ENCODE measurements around the gene IQGAP2.
A peak's percentile ranks its signal among the peaks of the same experiment; 100 is the strongest.
"Not testable (repeated sequence)": the region's sequence is repeated elsewhere in the genome, so short reads cannot be mapped to it uniquely, and the experiment has no call there.

The IQGAP2 gene

DNA sequence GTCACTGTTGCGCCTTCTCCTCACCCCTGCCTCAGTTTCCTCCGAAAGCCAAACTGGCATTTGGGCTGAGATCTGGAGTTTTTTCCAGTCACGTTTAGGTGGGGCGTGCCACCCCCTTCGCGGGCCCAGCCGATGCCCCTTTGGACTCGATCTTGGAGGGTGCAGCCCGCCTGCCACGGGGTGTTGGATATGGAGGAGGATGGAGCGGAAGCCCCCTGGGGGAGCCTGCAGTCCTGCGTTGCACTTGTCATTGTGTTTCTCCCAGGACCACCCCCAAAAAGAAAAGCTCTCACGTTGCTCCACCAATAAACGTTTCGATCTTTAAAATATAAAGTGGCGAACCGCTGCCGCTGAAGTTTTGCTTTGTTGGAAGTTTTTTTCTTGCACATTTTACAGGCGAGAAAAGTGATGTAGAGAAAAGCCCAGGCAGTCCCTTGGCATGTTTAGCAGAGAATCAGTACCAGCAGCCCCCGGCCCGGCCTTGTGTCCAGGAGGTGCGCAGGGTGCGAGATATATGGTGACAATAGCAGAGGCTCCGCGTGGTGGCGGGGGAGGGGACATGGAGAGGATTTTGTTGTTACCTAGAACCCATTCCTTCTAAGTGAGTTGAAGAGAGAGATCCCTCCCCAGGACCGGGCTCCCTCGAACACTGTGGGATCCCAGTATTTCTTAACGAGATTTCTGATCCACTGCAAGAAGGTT lies 313.5 kb downstream of the IQGAP2 start:
- no peak for DNase-seq (ENCODE audit: low read depth)

DNA sequence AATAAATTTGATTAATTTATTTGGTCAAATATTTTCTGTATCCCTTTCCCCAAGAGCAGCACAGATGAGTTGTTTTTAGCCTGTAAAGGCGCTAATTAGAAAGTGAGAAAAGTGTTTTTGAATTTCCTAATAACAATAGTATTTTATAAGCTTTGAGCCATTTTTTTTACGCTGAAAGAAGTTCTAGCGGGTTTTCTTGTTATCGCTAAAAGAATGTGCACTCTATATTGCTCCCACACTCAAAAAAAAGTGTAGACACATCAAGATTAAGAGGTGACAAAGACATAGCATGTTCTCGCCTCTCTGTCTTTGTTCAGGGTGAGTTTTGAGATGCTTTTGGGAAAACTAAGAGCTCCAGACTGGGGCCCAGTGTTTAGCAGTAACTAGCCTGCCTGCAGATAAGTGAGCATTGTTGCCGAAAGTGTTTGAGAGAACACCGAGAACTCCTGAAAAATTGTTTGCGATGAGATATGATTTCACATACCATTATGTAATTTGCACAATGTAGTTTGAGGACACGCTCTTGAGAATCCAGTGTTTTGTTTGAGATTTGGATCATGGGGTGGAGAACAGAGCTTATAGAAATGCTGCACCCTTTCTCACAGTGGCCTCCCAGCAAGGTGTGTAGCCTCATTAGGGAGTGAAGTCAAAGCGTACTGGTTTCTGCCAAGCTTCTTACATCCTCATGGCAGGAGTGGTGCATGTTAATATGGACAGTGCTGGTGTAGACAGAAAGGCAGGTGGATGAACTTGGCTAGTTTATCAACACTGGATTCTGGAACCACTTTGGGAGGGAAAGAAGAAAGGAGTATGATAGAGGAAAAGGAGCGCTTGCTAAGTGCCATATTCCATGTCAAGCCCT lies 314.4 kb downstream of the IQGAP2 start:
- no peak for DNase-seq (ENCODE audit: low read depth)

DNA sequence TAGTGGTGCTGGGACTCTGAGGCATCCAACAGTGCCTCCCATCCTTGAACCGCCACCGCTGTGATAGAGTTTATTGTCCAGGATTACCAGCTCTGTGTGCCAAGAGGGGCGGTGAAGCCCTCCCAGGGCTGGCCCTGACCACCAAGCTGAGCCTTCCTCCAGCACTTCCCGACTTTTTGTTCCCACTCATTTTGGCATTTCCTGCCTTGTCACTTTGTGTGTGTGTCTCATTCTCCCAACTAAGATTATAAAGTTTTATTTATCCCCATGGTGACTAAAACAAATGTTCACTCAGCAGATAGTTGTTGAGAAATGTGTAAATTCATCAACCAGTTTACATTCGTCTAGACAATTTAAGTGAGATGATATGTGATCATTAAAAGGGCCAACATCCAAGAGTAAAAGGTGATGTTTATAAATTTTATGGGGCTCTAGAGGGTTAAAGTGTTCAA lies 315.3 kb downstream of the IQGAP2 start:
- peak; percentile 78 for DNase-seq (ENCODE audit: low read depth)

DNA sequence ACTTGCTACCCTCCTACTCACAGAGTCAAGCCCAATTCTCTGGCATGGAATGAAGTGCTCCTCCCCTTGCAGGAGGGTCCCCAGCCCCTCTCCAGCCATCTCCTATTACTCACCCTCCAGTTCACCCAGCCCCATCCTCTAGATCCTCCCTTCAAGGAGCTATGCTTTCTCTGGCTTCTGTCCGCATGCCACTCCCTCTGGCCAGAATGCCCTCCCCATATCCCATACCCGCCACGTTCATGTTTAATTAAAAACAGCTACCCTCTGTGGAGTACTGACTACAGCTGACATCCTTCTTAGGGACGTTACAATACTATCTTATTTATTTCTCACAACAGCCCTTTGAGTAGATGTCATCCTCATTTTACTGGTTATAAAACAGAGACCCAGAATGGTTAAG lies 315.8 kb downstream of the IQGAP2 start:
- no peak for DNase-seq (ENCODE audit: low read depth)

DNA sequence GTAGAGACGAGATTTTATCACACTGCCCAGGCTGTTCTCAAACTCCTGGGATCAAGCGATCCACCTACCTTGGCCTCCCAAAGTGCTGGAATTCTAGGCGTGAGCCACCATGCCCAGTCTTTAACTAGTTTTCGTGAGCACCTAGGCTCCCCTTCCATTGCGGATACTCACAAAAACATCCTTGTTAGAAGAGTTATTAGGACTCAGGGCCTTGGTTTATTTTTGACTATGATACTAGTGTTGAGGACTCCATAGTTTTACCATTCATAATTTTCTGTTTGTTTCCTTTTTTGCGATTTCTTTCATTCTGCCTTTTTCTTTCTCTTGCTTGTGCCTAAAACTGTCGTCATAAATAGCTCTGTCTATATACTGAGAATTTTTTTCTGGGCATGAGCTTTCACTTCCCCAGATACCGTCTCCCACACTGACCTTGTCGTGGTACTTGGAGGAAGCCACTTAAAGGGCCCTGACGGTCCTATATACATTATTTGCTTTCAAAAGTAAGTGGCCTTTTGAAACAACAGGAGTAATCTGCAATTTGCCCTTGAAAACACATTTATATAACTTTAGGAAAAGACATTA lies 318.0 kb downstream of the IQGAP2 start:
- no peak for DNase-seq (ENCODE audit: low read depth)

DNA sequence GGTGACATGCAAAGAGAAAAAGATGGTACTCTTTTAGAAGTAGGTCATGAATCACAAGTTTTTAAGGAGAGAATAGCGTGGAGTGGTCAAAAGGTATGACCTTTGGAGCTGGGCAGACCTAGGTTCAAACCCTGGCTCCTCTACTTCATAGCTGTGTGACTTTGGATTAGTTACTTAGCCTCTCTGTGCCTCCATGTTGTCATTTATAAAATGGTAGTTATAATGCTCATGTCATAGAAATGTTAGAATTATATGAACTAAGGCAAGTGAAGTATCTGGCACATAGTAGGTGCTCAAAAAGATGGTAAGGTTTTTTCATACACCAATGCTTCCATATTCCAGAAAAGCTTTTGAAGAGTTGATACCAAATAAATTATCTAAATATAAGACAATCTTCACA lies 320.2 kb downstream of the IQGAP2 start:
- DNase-seq (ENCODE audit: low read depth), result no peak

DNA sequence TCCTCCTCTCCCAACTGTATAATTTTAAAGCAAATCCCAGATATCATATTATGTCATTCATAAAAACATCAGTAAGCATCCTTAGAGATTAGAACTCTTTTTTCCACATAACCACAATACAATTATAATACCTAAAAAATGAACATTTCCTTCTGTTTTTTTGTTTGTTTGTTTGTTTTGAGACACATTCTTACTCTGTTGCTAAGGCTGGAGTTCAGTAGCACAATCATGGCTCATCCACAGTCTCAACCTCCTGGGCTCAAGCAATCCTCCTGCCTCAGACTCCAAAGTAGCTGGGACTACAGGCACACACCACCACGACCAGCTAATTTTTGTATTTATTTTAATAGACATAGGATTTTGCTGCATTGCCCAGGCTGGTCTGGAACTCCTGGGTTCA lies 320.8 kb downstream of the IQGAP2 start:
- no peak for DNase-seq (ENCODE audit: low read depth)

DNA sequence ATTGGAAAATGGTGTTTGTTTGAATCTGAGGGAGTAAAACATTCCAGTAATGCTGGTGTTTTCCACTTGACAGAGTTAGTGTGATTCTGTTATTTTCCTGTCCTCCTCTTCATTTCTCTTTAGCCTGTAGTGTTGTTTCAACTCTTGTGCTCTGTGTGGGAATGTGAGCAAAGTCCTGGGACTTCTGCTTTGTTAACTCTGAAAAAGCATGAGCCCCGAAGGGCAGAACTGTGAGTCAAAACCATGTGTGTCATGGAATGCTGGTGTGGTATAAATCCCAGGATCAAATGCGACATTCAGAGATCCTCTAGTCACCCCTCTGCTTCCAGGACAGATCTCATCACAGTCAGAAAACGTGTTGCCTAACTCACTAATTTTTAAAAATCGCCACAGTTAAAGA lies 321.8 kb downstream of the IQGAP2 start:
- peak; percentile 91 for DNase-seq (ENCODE audit: low read depth)

DNA sequence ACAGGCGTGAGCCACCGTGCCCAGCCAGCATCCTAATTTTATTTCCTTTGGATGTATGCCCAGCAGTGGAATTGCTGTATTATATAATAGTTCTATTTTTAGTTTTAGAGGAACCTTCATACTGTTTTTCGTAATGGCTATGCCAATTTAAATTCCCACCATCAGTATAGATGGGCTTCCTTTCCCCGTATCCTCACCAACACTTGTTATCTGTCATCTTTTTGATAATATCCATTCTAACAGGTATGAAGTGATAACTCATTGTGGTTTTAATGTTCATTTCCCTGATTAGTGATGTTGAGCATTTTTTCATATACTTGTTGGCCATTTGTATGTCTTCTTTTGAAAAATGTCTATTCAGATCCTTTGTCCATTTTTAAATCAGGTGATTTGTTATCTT lies 325.9 kb downstream of the IQGAP2 start:
- DNase-seq (ENCODE audit: low read depth), result no peak

DNA sequence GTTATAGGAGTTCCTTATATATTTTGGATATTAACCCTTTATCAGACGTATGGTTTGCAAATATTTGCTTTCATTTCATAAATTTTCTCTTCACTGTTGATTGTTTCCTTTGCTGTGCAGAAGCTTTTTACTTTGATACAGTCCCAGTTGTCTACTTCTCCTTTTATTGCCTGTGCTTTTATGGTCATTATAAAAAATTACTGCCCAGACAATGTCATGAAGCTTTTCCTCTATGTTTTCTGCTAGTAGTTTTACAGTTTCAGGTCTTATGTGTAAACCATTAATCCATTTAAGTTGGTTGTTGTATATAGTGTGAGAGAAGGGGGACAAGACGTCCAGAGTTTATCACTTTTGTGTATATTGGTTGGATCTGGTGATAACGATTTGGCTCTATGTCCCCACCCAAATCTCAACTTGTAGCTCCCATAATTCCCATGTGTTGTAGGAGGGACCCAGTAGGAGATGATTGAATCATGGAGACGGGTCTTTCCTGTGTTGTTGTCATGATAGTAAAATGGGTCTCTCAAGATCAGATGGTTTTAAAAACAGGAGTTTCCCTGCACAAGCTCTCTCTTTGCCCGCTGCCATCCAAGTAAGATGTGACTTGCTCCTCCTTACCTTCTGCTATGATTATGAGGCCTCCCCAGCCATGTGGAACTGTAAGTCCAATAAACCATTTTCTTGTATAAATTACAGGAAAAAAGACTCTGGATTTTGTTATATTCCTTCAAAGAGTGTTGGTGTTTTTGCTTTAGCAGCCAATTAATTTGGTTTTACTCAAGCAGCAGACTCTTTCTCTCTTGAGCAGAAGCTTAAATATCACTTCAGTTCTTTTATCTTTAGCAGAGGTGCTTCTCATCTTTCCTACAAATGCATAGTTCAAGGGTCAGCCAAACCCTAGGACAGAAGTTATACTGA lies 326.5 kb downstream of the IQGAP2 start:
- no peak for DNase-seq (ENCODE audit: low read depth)

DNA sequence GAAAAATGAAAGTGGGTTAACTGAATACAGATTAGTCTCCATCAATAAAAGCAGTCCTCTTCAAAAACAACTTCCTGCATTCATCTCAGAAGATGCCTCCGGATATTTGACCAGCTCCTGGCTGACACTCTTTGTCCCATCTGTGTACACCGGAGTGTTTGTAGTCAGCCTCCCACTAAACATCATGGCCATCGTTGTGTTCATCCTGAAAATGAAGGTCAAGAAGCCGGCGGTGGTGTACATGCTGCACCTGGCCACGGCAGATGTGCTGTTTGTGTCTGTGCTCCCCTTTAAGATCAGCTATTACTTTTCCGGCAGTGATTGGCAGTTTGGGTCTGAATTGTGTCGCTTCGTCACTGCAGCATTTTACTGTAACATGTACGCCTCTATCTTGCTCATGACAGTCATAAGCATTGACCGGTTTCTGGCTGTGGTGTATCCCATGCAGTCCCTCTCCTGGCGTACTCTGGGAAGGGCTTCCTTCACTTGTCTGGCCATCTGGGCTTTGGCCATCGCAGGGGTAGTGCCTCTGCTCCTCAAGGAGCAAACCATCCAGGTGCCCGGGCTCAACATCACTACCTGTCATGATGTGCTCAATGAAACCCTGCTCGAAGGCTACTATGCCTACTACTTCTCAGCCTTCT lies 329.4 kb downstream of the IQGAP2 start:
- no peak for DNase-seq (ENCODE audit: low read depth)

DNA sequence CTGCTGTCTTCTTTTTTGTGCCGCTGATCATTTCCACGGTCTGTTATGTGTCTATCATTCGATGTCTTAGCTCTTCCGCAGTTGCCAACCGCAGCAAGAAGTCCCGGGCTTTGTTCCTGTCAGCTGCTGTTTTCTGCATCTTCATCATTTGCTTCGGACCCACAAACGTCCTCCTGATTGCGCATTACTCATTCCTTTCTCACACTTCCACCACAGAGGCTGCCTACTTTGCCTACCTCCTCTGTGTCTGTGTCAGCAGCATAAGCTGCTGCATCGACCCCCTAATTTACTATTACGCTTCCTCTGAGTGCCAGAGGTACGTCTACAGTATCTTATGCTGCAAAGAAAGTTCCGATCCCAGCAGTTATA lies 329.9 kb downstream of the IQGAP2 start:
- no peak for DNase-seq (ENCODE audit: low read depth)

DNA sequence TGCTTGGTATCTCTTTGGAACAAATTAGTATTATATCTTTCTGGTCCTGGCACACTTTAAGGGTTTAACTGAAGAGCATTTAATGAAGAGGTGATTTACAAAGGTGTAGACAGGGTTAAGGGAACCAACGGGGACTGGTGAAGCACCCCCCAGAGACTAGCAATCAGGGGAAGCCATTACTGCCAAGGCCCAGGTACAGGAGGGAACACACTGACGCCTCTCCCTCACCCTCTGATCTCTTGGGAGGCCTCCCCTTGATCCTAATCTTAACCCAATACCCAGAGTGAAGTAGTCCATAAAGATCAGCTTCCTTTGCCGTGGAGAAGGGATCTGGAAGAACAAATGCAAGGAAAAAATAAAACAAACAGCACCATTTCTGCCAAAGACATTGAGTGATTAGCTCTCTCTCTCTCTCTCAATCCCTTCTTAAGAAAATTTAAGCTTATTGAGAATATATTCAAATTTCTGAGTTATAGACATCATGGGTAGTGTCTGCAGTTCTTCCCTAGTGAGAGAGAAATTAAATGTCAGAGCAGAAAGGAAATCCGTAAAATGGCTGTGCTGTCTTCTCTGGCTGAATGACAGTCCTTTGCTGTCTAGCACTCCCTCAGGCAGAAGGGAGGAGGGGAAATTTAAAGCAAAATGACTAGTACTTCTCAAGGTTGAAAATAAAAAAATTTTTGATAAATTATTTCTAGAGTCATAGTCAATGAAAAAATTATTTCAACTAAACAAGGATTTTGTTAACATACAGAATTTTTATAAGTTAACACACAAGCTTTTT lies 332.9 kb downstream of the IQGAP2 start:
- DNase-seq (ENCODE audit: low read depth), result no peak

DNA sequence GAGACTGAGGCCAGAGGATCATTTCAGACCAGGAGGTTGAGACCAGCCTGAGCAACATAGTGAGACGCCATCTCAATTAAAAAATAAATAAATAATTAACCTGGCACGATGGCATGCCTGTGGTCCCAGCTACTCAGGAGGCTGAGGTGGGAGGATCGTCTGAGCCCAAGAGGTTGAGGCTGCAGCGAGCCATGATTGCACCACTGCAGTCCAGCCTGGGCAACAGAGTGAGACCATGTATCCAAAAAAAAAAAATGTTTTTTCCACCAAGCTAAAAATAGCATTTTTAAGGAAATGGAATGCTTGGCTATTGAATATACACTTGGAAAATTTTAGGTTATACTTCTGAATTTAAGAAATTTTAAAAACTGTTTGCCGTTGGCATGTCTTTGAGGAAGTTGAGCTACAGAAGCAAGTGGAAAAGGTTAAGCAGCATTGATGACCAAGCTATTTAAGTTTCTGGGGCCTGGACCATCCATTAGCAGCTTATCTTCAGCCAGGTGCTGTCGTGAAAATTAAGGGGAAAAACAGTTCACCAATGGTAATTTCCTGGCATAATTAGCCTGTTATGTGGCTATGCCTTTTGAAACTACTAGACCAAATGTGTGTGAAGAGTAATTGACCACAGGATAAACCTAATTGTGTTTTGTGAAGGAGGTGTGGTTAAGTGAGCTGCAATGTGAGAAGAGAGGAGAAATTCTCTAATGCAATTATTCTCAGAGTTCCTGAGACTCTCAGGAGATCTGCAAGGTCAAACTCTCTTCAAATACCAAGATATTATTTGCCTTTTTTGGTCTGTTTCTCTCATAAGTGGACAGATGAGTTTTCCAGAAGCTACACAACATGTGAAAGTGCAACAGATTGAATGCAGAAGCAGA lies 333.8 kb downstream of the IQGAP2 start:
- no peak for DNase-seq (ENCODE audit: low read depth)

DNA sequence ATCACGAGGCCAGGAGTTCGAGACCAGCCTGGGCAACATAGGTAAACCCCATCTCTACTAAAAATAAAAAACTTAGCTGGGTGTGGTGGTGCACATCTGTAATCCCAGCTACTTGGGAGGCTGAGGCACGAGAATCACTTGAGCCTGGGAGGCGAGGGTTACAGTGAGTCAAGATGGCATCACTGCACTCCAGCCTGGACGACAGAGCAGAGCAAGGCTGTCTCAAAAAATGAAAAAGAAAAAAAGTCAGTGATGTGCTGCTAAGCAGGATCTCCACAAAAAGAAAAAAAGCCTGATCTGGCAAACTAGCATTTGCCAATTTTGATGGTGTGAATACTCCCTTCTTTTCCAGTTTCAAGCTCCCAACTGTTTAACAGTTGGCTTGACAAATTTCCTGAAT lies 334.8 kb downstream of the IQGAP2 start:
- DNase-seq (ENCODE audit: low read depth), result no peak

DNA sequence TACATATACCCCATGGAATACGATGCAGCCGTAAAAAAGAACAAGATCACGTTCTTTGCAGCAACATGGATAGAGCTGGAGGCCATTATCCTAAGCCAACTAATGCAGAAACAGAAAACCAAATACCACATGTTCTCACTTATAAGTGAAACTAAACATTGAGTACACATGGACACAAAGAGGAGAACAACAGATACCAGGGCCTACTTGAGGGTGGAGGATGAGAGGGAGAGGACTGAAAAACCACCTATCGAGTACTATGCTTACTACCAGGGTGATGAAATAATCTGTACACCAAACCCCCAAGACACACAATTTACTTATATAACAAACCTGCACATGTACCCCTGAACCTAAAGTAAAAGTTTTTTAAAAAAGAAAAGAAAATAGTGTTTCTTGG lies 338.4 kb downstream of the IQGAP2 start:
- not testable (repeated sequence) for DNase-seq (ENCODE audit: low read depth)

DNA sequence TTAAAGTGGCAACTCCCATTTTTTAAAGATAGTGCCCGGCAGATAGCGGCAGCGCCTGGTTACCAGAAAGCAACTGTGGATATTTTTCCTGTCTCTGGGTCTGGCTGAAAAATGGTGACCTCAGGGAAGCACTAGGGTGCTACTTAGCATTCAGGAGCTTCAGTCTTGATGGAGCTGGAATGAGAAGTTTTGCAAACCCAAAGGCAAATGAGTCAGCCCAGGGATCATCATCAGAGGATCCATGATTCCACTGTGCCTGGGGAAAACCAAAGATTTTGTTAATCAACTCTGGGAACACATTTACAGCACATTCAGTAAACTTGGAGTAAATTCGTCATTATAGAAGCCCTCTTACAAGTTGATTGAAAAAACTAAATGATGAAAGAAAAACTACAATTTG lies 339.5 kb downstream of the IQGAP2 start:
- DNase-seq (ENCODE audit: low read depth), result peak; percentile 68

DNA sequence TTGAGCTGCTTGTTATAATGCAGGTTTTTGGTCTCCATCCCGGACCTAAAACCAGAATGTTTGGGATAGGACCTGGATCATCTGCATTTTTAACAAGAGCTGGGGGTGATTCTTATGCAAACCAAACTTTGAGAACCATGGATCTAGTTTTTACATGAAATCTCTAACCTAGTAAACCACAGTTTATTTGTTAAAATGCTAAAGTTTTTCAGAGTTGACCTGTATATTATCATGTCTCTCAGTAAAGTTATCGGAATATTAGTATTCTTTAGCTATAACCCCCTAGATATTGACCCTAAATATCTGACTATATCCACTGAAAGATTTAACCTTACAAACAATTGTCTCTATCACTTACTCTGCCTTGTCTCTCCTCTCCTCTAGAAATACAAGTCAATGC lies 341.5 kb downstream of the IQGAP2 start:
- no peak for DNase-seq (ENCODE audit: low read depth)

DNA sequence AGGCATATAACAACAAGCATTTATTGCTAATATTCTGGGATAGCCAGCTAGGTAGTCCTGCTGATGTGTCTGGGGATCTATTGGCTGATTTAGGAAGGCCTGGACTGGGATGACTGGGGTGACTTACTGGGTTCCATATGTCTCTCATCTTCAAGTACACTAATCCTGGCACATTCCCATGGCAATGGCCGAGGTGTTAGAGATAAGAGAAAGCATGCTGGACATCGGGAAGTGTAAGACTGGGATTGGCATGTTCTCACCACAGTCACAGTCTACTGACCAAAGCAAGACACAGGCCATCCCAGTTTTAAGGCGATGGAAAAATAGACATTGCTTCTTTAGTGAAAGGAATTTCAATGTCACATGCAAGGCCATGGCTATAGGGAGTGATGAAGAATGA lies 342.6 kb downstream of the IQGAP2 start:
- DNase-seq (ENCODE audit: low read depth), result no peak

DNA sequence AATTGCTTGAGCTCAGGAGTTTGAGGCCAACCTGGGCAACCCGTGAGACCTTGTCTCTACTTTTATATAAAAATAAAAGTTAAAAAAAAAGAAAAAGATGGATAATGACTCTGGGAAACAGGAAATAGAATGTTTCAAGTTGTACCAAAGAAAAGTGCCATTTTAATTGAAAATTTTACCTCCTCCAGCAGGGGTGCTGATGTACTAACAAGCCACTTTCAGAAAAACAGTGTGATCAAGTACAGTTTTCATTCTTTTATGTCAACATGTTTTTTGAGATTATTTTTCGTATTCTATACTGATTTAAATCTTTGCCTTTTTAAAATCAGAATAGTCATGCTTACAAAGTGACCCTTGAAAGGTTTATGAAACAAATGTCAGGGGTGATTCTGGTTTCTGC lies 343.6 kb downstream of the IQGAP2 start:
- no peak for DNase-seq (ENCODE audit: low read depth)

All from EH (cell line).